DMS79 (cell line): ENCODE measurements around the gene EBF3.

Experiments
- DNase-seq: peaks from one replicate; lab custom pipeline; 2025; lab: John Stamatoyannopoulos, UW

The EBF3 gene

DNA sequence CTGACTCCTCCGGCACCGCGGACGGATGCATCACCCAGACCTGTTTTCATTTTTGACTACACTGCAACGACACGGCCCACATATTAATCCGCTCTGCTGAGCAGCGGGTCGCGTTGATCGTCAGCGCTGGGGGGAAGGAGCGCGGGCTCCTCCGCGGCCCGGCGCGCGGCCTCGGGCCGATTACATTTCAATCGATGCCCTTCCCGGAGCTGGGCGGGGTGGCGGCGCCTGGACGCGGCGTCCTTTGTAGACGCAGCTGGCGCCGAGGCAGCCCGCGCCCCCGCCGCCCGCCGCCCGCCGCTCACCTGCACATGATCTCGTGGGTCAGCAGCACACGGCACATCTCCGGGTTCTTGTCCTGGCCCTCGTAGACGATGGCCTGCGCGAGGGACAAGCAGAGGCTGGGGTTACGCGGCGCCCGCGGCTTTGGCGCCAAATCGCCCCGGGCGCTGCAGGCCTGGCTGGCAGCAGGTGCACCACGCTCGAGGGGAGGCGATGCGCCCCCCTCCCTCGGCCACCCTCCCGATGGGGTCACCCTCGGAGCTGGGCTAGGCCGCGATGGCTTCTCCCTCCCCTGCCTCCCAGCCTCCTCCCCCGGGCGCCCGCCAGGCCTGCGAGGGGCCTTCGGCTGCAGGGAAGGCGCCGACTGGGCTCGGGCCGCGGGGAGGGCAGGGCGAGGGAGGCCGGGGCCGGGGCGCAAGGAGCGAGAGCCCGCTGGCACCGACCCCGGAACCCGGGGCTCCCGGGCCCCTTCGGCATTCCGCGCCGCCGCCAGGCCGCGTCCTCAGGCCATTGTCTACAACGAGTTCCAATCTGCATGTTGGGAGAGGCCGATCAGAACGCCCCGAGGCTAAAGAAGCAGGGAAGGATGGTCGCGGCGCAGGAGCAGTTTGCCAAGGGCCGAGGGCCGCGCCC lies 5.2 kb downstream of the EBF3 start:
- peak; percentile 10 for DNase-seq

- peak; percentile 26 for DNase-seq
Observed at GRCh38 chr10:129958148-129958628, 5.9 kb downstream of the EBF3 start.

- no peak for DNase-seq
Observed at GRCh38 chr10:129956876-129957673, 7.0 kb downstream of the EBF3 start.

DNA sequence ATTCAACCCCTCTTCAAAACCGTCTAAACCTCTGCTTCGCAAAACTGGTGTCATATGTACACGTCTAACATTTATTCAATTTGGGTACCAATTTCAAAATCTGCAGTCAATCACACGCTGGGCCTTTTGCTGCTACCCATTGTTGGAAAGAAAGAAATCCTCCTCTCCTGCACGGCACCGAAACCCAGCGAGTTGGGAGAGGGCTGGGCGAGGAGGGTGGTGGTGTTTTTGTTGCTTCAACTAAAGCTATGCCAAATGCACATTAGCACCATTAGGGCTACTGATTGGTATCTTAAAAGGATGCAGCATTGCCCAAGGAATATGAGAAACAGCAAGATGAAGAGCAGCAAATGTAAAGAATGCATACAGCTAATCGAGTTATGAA lies 7.8 kb downstream of the EBF3 start:
- DNase-seq, result no peak

- no peak for DNase-seq
Observed at GRCh38 chr10:129955601-129956285, 8.3 kb downstream of the EBF3 start.

GRCh38 chr10:129954492-129955315 lies 9.4 kb downstream of the EBF3 start:
- DNase-seq, result no peak

DNA sequence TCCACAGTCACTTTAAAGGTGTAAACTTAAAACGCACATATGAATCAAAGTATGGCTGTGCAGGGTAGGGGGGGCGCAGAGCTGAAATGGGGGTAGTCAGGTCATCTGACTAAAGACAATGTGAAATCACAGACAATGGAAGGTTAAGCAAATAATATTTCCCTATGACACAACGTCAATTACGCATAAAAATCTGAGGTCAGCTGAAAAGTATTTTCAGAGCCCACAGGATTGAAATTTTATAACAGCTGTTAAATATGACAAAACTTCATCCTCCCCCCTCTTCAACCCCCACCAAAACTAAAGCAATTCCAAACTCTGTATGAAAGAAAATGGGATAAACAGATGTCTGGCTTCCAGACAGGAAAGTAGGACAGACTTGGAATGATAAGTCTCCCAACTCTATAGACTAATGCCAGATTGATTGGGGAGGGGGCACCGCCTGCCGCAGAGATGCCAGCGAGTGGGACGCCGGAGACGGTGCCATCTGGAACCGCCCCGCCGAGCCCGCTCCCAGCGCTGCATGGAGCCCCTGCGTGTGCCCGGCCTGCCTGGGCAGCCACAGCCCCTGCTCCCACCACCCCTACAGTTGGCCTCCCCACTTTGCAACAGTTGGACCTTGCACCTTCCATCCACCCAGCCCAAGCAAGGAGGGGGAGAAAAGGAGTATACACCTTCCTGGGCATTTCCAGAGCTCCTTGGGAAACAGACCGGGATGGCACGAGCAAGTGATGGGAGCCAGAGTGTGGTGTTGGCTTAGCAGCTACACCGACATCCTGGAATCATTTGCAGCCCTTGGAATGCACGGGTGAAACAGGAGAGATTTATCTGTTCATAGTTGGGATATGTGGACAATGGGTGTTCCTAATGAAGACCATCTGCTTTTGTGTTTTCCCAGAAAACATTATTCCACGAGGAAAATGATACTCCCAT lies 10.7 kb downstream of the EBF3 start:
- DNase-seq, result no peak

GRCh38 chr10:129952378-129953118 lies 11.5 kb downstream of the EBF3 start:
- DNase-seq, result no peak

- DNase-seq, result no peak
Observed at GRCh38 chr10:129951970-129952265, 12.2 kb downstream of the EBF3 start.

- no peak for DNase-seq
Observed at GRCh38 chr10:129951101-129951969, 12.7 kb downstream of the EBF3 start.

DNA sequence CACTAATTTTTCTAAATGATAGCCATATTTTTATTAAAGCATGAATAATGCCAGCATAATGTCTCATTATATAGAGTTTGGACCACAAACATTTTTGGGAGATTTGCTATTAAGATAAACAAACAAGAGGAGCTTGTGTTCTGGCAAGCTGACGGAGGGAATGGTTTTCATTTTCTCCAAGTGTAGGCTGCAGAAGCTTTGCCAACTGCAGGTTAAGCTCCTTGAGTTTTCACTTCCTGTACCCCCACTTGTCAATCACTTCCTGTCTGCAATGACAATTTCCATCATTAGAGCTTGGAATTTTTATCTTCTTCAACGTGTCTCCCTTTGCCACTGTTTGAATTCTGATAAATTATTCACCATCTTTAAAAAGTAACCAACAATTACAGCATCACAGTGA lies 13.4 kb downstream of the EBF3 start:
- DNase-seq, result no peak

DNA sequence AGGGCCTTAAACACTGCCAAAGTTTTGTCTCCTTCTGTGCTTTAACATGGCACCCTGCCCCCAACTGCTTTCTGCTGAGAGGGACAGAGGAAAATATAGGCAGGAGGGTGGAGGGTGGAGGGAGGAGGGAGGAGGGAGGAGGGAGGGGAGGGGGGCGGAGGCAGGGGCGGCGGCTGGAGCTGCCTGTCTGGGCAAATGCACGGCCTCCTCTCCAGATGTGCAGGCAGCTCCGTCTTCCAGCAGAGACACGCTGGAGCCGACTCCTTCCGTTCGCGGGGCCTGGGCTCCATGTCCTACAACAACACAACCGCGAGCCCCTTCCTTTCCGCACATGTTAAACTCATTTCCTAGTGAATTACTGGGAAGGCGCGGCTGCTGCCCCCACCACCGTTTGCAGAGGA lies 14.2 kb downstream of the EBF3 start:
- DNase-seq, result no peak

DNA sequence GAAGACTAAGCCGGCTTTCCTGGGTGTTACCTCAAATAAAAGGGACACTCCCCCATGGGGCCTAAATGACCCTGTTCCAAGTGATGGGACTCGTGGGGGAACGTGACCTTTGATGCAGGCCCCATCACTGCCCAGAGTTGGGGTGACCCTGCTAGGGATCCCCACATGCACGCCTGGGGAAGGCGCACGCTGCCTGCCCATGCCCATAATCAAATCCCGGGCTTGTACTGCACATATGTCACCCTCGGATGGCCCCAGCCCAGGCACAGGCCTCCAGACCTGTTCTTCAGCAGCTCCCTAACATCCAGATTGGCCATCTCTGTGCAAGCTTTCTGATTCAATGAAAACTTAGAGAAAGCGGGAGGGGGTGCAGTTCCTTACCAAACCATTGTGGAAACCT lies 14.7 kb downstream of the EBF3 start:
- no peak for DNase-seq

GRCh38 chr10:129946859-129947258 lies 17.2 kb downstream of the EBF3 start:
- DNase-seq, result no peak

DNA sequence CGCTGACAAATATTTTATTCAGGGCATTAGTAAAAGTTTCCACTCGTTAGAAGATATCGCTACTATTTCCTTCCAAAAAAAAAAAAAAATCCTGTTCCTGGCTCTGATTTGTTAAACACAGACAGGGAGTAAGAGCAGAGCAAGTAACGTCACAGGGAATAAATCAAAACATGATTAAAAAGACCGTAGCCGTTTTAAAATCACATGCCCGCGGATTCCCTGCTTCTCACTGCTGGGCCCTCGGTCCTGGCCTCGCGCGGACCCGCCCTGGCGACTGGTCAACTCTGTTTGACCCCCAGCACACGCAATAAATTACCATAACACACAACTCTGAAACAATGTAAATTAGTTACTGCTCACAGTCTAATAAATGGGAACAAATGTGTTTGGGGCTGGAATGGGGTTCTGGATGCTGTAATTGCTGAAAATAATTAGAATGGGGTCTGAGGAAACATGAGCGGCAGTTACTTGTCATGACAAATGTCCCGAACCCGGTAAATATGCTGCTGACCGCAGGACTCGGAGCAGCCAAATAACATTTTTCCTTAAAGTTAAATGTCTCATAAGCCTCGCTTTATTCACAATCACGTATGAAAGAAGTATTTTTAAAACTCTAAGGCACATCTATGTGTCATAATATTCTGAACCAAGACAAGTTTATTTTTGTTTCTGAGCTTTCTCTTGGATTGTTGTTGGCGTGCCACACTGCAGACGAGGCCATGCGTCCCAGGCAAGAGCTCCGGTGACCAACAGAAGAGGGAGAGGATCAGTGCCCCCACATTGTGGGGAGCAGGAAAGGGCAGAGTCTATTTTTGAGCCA lies 17.9 kb downstream of the EBF3 start:
- no peak for DNase-seq

GRCh38 chr10:129945526-129945925 lies 18.5 kb downstream of the EBF3 start:
- DNase-seq, result no peak

DNA sequence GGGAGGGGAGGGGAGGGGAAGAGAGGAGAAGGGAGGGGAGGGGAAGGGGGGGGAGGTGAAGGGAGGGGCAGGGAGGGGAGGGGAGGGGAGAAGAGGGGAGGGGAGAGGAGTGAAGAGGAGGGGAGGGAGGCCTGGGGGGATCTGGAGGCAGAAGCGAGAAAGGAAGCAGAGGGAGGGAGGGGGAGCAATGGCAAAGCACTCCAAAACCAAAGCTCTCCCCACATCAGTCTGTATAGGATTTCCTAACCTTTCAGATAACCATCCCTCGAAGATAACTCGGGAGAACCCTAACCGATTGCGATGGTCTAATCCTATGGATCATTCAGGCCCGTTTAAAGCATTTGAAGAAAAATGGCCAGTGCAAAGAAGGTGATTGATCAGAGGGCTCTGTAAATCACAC lies 19.0 kb downstream of the EBF3 start:
- DNase-seq, result no peak

GRCh38 chr10:129944456-129944855 lies 19.6 kb downstream of the EBF3 start:
- no peak for DNase-seq
